Heart left ventricle (tissue), 13 donors: ENCODE results near the gene NLK.

ENCODE experiments used
- POLR2A ChIP-seq, 2 donors: fragments of 450-650 bp; IDR thresholded peaks; one replicate each; pipeline ENCODE4 v1.6.1; 2017; ENCODE audit warnings: antibody characterized with exemption in 2 of 2, mild to moderate bottlenecking in 2 of 2, moderate library complexity in 2 of 2
- TF ChIP-seq, protein P1 (sequence below), 12 donors: fragments of 200-600 bp; sonication (generic) in 4 of 12; IDR thresholded peaks; one replicate each; pipeline versions ENCODE4 v1.5.0 to v1.8.0; 2018 to 2022; ENCODE audit warnings: antibody characterized with exemption in 12 of 12, mild to moderate bottlenecking in 5 of 12
- donor health status: ischemic (EF 13 %, LVEDD 7.1; RV severe dilation, severe dysfunction).
- donor health status: DM: no; HTN: yes; CAD: no.
- donor health status: DM: no; HTN: no; CAD: no.
- donor health status: ischemic (EF 25% LVEDD 6.9; RV normal size, moderate dysfunction).
- donor health status: ischemic (EF 25% LVEDD 5.7; RV mildly dilated, moderate dysfunction).
- donor health status: ischemic (EF 35%, LVEDD 5.7; RV mildly dilated, moderate dysfunction).
- donor health status: nonischemic (EF 11% LVEDD 7.7; RV severe dilation, severe dysfunction).
- donor health status: DM: yes; HTN: yes; CAD: no.
- donor health status: PGD.
- donor health status: ischemic (EF 29% LVEDD 5.4; RV normal size, mild dysfunction).
- donor health status: nonischemic (EF 23%, LVEDD 6.1; RV moderate dilation, normal function).

DNA sequence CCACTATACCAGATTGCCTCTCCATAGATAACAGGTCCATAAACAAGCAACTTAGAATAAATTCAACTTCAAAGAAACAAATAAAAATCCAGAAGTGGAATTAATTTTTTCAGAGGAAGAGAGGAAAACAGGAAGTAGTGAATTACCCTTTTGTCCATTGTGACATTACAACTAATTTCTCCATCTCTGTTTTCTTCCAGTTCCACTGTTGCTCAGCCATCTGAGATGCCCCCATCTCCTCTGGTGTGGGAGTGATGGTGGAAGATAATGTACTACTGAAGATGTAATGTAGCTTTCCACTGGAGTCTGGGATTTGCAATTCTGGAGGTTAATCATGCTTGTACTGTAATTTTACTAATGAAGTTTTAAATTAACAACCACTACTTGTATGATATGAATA lies 151.9 kb downstream of the NLK start:
- TF ChIP-seq, protein P1, sequence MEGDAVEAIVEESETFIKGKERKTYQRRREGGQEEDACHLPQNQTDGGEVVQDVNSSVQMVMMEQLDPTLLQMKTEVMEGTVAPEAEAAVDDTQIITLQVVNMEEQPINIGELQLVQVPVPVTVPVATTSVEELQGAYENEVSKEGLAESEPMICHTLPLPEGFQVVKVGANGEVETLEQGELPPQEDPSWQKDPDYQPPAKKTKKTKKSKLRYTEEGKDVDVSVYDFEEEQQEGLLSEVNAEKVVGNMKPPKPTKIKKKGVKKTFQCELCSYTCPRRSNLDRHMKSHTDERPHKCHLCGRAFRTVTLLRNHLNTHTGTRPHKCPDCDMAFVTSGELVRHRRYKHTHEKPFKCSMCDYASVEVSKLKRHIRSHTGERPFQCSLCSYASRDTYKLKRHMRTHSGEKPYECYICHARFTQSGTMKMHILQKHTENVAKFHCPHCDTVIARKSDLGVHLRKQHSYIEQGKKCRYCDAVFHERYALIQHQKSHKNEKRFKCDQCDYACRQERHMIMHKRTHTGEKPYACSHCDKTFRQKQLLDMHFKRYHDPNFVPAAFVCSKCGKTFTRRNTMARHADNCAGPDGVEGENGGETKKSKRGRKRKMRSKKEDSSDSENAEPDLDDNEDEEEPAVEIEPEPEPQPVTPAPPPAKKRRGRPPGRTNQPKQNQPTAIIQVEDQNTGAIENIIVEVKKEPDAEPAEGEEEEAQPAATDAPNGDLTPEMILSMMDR (IDR thresholded peaks at IDR 0.05): no peak
- no peak for TF ChIP-seq POLR2A (IDR thresholded peaks at IDR 0.05)
